ENCODE data around the gene FBXO9. TPM values are rescaled to one million over a fixed set of nuclear protein-coding genes. Genes with fewer than 3 reads are reported as not detected.

FBXO9 gene
- total RNA-seq, 4 donors from 2014 or later = 50.5 to 166 (median 64.2) TPM

DNA sequence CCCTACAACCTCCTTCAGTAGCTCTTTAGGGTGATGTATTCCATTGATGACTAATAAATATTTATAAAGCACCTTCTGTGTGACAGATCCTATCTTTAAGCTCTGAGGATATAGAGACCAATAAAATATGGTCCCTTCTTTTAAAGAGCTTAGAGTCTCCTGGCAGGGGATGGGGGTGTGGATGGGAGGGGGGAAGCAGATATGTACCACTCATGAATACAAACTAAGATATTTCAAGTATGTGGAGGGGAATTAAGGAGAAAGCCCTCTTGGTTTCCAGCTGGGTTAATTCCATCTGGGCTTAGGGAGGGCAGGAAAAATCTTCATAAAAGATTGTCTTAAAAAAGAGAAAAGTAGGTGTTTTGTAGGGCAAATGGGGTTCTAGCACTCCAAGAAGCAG is 21.6 kb upstream of the FBXO9 start:
- intact Hi-C loops (cut with DNase I; ENCODE audit: low total_unique reads) (no loop called here), in situ Hi-C loops (cut with MboI; ENCODE audit: low pct_ligation_motif_present in 1 of 4, low pct_unique_long_range_greater_than_20kb in 1 of 4, low sequenced_read_pairs in 3 of 4) (no loop called here)
- TF ChIP-seq POLR2AphosphoS5 (IDR thresholded peaks at IDR 0.05) (no peak), EP300 (IDR thresholded peaks at IDR 0.05; ENCODE audit: low read depth) (no peak), POLR2A (IDR thresholded peaks at IDR 0.05) (no peak)
- TF ChIP-seq, protein P1, sequence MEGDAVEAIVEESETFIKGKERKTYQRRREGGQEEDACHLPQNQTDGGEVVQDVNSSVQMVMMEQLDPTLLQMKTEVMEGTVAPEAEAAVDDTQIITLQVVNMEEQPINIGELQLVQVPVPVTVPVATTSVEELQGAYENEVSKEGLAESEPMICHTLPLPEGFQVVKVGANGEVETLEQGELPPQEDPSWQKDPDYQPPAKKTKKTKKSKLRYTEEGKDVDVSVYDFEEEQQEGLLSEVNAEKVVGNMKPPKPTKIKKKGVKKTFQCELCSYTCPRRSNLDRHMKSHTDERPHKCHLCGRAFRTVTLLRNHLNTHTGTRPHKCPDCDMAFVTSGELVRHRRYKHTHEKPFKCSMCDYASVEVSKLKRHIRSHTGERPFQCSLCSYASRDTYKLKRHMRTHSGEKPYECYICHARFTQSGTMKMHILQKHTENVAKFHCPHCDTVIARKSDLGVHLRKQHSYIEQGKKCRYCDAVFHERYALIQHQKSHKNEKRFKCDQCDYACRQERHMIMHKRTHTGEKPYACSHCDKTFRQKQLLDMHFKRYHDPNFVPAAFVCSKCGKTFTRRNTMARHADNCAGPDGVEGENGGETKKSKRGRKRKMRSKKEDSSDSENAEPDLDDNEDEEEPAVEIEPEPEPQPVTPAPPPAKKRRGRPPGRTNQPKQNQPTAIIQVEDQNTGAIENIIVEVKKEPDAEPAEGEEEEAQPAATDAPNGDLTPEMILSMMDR (IDR thresholded peaks at IDR 0.05) = no peak
- Histone ChIP-seq H3K4me3 (no peak overlapping the region), H3K27ac (peak overlapping the region in 2 of 4 donors; percentile 29 to 46), H3K27me3 (no peaks in the 10 kb centered on the region), H3K9me3 (no peaks in the 10 kb centered on the region), H3K4me1 (peaks cover 0 to 26% (median 6%) of the 10 kb centered on the region in 4 donors), H3K36me3 (peaks cover 0 to 14% (median 5%) of the 10 kb centered on the region in 4 donors)
- no peak for DNase-seq

DNA sequence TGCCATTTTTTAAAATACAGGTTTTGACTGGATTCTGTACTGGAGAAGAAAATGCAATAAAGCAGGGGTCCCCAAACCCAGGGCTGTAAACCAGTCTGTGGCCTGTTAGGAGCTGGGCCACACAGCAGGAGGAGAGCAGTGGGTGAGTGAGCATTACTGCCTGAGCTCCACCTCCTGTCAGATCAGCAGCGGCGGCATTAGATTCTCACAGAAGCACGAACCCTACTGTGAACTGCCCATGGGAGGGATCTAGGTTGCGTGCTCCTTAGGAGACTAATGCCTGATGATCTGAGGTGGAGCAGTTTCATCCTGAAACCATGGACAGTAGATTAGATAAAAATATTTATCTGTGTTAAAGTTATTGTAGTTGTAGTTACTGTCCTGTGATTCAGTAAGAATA is 21.1 kb upstream of the FBXO9 start:
- Histone ChIP-seq H3K4me3 (no peak overlapping the region), H3K27ac (peak overlapping the region in 2 of 4 donors; percentile 18 to 29), H3K36me3 (peaks cover 0 to 14% (median 5%) of the 10 kb centered on the region in 4 donors), H3K9me3 (no peaks in the 10 kb centered on the region), H3K27me3 (no peaks in the 10 kb centered on the region), H3K4me1 (peaks cover 0 to 27% (median 6%) of the 10 kb centered on the region in 4 donors)
- no peak for DNase-seq
- in situ Hi-C loops (cut with MboI; ENCODE audit: low pct_ligation_motif_present in 1 of 4, low pct_unique_long_range_greater_than_20kb in 1 of 4, low sequenced_read_pairs in 3 of 4) = no loop called here
- 75% methylated on average over 4 of the region's 4 CpGs; no CpG with 5 or more reads in 1 of the 2 donors for WGBS, 2 donors (ENCODE audit: low coverage in 1 of 2)
- TF ChIP-seq POLR2A (IDR thresholded peaks at IDR 0.05) (no peak), POLR2AphosphoS5 (IDR thresholded peaks at IDR 0.05) (no peak), EP300 (IDR thresholded peaks at IDR 0.05; ENCODE audit: low read depth) (no peak)
- TF ChIP-seq, protein P1 (IDR thresholded peaks at IDR 0.05) = no peak
- intact Hi-C loops (cut with DNase I; ENCODE audit: low total_unique reads) = no loop called here

DNA sequence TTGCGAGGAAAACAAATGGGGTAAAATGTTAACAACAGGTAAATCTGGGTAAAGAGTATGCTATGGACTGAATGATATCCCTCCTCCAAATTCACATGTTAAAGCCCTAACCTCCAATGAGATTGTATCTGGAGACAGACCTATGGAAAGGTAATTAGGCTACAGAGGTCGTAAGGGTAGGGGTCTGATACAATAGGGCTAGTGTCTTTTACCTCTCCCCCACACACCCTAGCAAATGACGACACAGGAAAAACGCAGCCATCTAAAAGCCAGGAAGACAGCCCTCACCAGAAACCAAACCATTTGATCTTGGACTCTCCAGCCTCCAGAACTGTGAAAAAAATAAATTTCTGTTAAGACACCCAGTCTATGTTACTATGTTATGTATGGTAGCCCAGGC is 20.6 kb upstream of the FBXO9 start:
- TF ChIP-seq, protein P1 (IDR thresholded peaks at IDR 0.05) = no peak
- no peak for TF ChIP-seq POLR2A (IDR thresholded peaks at IDR 0.05)
- no peak for TF ChIP-seq POLR2AphosphoS5 (IDR thresholded peaks at IDR 0.05)
- no peak for TF ChIP-seq EP300 (IDR thresholded peaks at IDR 0.05; ENCODE audit: low read depth)
- Histone ChIP-seq H3K36me3 (peaks cover 0 to 9% (median 4%) of the 10 kb centered on the region in 4 donors), H3K4me3 (no peak overlapping the region), H3K27ac (no peak overlapping the region), H3K4me1 (peaks cover 0 to 27% (median 6%) of the 10 kb centered on the region in 4 donors), H3K9me3 (no peaks in the 10 kb centered on the region), H3K27me3 (no peaks in the 10 kb centered on the region)
- intact Hi-C loops (cut with DNase I; ENCODE audit: low total_unique reads) (no loop called here), in situ Hi-C loops (cut with MboI; ENCODE audit: low pct_ligation_motif_present in 1 of 4, low pct_unique_long_range_greater_than_20kb in 1 of 4, low sequenced_read_pairs in 3 of 4) (no loop called here)
- no peak for DNase-seq
- 62 to 89% methylated on average over 1 to 4 of the region's 4 CpGs for WGBS, 2 donors (ENCODE audit: low coverage in 1 of 2)

DNA sequence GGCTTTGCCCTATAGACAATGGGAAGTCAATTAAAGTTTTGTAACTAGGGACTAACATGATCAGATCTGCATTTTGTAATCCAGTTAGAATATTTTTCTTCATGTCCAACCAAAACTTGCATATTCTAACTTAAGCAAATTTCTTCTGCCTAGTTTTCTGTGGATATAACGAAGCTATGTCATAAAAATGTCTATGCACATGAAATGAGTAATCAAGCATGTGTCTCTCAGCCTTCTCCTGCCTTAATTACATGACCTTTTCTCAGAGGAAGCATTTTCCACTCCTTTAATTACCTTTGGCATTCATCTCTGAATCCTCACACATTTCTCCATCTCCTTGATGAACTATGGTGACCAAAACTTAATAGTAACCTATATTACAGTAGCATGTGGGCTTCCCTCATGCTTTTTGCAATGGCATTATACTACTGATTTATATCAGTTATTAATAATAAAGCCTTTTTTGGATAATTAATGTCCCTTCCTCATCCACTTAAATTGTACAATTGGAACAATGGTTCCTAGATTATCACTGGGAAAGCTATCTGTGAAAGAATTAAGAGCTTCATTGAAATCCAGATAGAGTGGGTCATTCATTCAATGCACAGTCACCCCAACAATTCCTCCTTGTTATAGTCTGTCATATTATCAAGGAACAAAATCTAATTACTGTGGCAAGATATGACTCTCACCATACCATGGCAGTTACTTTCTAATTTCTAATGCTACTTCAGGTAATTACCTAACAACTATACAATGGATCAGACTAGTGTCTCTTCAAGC is 19.1 kb upstream of the FBXO9 start:
- intact Hi-C loops (cut with DNase I; ENCODE audit: low total_unique reads) (no loop called here), in situ Hi-C loops (cut with MboI; ENCODE audit: low pct_ligation_motif_present in 1 of 4, low pct_unique_long_range_greater_than_20kb in 1 of 4, low sequenced_read_pairs in 3 of 4) (no loop called here)
- no peaks in the 10 kb centered on the region for H3K27me3 ChIP-seq
- no peaks in the 10 kb centered on the region for H3K9me3 ChIP-seq
- H3K4me3 ChIP-seq = no peak overlapping the region
- WGBS, 2 donors (ENCODE audit: low coverage in 1 of 2) = 55 to 68% methylated on average over 1 of the region's 1 CpG
- H3K36me3 ChIP-seq = peaks cover 0 to under 1% (median 0%) of the 10 kb centered on the region in 4 donors
- no peak for TF ChIP-seq POLR2A (IDR thresholded peaks at IDR 0.05)
- TF ChIP-seq, protein P1 (IDR thresholded peaks at IDR 0.05) = no peak
- TF ChIP-seq POLR2AphosphoS5 (IDR thresholded peaks at IDR 0.05) = no peak
- TF ChIP-seq EP300 (IDR thresholded peaks at IDR 0.05; ENCODE audit: low read depth) = no peak
- no peak for DNase-seq
- H3K4me1 ChIP-seq = peaks cover 0 to 27% (median 6%) of the 10 kb centered on the region in 4 donors
- no peak overlapping the region for H3K27ac ChIP-seq

All from transverse colon (tissue), 4 donors.